Measurements from ENCODE around the gene GATAD2B.
A peak's percentile ranks its signal among the peaks of the same experiment; 100 is the strongest.

Gene GATAD2B

DNA sequence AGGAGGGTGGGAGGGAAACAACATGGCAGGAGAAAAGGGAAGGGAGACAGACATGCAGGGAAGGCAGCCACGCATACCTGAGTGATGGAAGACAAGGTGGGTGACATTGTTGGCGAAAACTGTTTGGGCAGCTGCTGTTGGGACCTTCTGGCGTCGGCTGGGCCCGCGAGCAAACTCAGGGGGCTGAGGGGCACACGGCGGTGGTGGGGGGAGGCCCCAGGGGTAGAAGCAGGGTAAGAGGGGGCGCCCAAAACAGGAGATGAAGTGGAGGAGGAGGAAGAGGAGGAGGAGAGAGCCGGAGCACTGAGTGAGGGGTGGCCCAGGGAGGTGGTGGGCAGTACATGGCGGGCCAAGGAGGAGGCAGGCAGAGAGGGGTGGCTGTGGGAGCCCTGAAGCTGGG lies 28.4 kb upstream of the GATAD2B start:
- no peak for DNase-seq (ENCODE audit: low read depth)

DNA sequence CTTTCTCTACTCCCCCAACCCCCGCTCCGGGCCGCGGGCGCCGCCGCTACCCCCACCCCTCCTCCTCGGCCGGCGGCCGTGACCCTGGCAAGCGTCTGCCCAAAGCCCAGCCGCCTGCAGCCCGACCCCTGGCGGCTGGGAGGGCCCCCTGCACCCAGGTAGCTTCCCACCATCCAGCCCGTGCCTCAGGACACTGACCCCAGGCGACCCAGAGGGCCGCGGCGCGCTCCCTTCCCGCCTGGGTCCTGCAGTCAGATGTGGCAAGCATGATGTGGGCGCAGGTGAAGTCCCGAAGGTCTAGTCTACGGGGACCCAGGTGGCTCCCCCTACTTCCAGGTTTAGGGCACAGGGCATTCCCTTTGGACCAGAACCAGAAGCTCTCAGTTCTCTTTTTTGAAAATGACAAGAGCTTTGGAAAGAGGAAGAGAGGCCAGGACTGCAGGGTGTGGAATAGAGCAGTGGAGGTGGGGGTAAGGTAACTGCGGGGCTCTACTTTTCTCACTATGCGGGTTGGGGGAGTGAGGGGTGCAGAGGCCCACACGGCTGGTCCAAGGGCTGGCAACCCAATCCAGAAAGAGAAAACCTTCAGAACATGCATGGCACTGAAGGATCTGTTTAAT lies 24.0 kb upstream of the GATAD2B start, which contains the start of gene DENND4B:
TSS of gene DENND4B (minus strand) at position 97 of the 620 bp plus-strand sequence. CDS start 2,344 bp downstream, outside the sequence.
- peak; percentile 74 for DNase-seq (ENCODE audit: low read depth)

DNA sequence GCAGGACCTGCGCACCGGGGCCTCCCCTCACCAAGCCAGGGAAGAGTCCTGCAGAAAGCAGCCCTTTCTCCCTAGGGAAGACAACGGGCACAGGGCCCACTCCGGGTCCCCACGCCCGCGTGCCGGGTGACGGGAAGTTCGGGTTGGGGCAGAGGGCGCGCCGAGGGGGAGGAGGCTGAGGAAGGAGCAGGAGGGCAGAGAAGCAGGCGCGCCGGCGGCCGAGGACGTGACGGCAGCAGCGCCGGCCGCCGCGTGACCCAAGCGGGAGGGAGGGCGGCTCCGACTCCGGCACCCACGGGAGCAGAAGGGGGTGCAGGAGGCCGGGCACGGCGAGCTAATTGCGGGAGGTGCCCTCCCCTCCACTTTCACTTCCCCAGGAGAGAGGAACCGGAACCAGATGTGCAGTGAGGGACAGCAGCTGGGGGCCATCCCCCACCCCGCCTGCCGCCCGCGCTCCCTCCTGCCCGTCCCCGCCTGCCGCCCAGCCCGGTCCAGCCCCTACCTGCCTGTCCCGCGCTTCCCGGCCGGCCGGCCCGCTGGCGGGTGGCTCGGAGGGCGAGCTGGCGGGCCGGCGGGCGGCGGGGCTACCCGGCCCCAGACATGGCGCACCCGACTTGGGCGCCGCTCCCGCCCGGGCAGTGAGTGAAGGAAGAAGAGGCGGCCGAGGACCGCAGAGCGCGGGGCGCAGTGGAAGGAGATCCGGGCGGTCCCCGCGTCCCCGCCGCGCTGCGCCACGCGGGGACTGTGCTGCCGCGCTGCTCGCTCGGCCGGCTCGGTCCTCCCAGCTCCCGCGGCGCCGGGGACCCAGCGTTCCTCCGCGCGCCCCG lies 23.2 kb upstream of the GATAD2B start:
- DNase-seq (ENCODE audit: low read depth), result peak; percentile 84

DNA sequence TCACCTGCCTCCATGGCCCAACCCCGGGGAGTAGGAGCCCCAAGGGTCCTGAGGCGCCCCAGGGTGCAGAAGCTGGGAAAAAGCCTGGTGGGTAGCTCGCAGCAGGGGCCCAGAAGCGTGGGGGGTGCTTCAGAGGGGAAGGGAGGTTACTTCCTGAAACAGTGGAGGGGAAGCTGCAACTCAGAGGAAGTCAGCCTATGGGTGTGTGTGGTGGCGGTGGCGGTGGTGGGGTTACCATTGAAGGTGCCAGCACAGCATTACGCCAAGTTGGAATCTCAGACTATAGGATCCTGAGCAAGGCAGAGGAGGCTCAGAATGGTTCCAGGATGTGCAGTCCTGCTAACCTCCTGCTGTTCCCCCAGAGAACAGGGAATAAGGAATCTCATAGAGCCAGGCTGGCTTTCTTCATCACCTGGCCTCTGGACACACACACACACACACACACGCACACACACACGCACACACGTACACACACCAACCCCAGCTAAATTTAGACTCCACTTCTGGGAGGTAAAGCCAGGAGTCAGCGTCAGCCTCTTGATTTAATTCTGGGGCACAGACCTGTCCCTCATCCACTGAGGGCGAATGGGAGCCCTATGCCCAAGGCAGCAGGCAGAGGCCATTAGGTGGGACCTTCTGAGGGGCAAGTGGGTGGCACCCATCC lies 22.5 kb upstream of the GATAD2B start:
- DNase-seq (ENCODE audit: low read depth), result peak; percentile 53

DNA sequence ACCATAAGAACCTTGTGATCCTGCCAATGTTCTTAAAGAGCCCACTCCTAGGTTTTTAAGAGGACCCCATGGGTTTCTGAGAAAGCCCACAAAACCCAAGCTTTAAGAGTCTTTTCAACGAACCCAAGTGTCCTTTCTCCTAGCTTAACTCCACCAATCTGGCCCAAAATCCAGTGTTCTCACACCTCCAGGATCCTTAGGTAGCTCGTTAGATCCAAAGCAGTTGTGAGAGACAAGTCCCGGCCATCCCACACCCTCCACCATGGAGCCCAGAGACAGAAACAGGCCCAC lies 22.0 kb upstream of the GATAD2B start:
- no peak for DNase-seq (ENCODE audit: low read depth)

DNA sequence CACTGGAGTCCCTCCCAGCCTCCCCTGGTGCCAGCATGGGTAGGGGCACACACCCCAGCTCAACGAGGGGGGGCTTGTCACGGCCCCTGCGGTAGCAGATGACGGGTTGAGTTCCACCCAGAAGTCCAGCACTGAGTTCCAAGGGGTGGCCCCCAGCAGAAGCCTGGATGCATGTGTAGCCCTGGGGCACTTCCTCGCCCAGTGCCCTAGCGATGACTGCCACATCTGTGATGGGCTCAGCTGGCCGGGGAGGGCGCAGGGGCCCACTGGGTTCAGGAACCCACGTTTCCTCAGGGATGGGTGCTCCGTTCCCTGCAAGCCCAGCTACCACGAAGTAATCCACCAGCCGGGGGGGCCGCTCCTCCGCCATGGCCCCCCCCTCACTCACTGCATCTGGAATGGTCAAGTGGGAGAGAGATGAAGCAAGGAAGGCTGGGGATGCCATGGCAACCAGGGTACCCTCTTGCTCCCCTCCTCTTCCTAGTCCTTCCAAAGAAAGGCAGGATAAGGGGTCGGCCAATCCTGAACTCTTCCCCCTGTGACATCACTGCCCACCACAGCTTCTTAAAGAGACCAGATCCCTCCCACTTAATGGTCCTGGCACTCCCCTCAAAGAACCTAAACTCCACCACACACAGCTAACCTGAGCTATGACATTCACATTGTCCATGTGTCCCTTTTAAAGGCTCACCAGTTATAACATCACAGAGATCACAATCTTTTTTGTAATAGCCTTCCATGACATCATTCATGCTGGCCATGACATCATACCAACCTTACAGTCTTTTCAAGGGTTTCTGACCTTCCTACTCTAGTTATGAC lies 21.4 kb upstream of the GATAD2B start:
- no peak for DNase-seq (ENCODE audit: low read depth)

DNA sequence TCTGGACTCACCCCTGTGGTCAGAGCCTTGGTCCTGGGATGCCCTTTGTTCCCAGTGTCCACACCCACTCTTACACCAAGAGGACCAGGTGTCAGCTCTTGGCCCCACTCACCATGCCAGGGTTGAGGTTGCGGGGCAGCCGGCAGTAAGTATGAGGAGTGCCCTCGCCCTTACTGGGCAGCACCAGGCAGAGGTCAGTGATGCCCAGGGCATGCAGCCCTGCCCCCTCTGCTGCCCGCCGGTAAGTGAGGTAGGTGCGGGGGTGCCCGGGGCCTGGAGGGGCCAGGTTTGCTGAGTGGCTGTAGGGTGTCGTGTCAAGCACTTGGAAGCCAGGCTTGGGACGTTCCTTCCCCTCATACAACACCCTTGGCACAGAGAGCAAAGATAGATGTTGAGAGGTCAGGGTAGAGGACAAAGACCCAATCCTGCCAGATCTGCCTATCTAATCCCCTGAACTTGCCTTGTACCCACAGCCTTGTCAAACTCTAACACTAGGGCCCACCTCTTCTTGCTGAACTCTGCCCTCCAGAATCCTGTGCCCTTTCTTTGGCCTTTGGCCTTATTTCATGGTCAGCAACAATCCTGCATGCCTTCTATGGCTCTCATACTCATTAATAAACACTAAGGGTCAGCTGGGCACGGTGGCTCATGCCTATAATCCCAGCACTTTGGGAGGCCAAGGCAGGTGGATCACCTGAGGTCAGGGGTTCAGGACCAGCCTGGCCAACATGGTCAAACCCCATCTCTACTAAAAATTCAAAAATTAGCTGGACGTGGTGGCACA lies 20.2 kb upstream of the GATAD2B start:
- DNase-seq (ENCODE audit: low read depth), result no peak

DNA sequence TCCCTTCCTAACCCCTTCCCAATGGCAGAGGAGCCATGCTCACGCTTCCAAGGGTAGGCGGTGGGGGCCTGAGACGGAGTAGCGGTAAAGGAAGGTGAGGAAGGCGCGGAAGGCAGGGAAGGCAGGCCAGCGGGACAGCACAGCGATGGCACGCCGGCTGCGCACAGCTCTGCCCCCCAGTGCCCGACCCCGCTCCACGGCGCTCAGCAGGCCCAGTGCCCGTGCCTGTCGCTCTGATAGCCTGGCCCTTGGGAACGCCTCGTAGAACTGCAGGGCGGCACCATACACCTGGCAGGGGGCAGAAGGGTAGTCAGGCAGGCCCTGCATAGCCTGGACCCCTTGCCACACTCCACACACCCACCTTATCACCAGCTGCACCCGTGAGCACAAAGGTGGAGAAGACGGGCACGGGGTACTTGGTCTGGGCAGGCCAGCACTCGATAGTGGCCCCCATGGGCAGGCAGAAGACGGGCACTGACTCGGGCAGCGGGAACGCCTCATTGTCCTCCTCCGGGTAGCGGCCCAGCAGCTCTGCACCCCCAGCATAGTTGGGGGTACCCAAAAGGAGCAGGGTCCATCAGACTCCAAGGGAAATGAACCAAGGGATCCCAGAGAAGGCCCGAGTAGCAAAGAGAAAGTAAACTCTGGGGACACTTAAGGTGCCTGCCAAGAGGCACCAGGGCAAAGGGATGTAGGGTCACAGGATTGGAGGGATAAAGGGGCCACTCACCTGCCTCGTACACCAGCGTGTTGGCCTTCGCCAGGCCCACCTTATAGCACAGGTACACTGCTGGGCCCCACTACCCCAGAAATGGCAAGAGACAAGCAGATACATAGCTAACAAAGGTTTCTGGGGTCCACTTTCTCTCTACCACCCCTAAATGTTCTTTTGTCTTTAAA lies 19.3 kb upstream of the GATAD2B start:
- no peak for DNase-seq (ENCODE audit: low read depth)

DNA sequence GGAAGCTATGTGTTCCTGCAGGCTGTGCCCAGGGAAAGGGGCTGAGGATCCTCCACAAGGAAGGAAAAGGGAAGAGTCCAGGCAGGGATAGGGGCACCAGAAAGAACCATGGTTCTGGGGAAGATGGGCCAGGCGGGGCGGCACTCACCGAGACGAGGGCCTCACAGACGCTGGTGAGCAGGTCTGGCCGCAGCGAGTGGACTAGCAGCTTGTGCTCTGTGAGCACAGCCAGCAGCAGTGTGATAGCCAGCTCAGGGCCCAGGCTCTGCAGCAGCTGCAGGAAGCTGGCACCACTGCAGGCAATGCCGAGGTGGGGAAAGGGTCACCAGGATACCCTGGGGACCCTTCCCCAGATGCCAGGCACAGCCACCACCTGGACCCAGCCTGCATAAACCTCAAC lies 18.0 kb upstream of the GATAD2B start:
- DNase-seq (ENCODE audit: low read depth), result no peak

DNA sequence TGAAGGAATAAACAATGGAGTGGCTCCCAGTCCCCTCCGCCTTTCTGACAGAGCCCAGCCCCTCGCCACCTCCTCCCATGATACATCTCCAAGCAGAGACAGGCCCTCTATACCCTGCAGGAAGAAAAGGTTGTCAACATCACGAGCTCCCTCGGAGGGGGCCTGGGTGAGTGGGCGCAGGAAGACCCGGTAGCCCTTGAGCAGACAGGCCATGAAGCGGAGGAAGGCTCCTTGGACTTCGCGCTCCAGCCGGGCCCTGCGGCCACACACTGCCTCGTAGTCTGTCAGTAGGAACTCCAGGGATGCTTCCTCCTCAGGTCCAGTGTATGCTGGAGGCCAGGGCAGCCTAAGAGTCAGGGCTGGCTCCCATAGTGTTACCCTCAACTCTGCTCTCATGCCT lies 16.7 kb upstream of the GATAD2B start:
- no peak for DNase-seq (ENCODE audit: low read depth)

DNA sequence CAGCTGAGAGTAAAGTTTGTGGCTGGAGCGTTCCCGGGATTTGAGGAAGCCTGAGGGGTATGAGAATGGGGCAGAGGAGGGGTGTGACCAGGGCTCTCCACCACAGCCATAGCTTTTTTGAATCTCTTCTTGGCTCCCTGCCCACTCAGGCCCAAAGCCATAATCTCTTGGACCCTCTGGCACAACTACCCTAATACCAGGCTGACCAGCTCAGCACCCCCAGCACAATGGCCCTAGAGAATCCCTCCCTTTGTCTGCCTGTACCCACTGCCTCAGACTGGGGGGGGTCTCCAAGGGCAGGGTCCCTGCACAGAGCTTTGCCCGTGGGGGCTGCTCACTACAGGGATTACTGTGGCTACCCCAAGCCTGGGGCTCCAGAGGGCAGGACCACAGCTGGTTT lies 16.2 kb upstream of the GATAD2B start:
- DNase-seq (ENCODE audit: low read depth), result no peak

DNA sequence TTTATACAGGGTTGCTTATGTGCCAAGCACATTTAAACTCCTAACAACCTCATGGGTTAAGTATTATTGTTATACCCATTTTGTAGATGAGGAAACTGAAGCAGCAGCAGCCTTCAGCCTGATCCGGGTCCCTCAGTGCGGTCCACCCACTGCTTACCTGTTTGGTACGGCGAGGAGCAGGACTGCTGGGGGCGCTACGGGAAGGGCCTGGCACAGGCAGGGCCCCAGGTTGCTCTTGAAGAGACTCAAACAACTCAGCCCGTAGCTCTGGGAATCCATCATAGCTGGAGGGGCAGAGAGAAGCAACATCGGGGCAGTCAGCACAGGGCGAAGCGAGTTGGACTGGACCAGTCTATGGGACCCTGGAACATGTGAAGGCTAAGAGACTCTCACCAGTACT lies 14.6 kb upstream of the GATAD2B start:
- no peak for DNase-seq (ENCODE audit: low read depth)

DNA sequence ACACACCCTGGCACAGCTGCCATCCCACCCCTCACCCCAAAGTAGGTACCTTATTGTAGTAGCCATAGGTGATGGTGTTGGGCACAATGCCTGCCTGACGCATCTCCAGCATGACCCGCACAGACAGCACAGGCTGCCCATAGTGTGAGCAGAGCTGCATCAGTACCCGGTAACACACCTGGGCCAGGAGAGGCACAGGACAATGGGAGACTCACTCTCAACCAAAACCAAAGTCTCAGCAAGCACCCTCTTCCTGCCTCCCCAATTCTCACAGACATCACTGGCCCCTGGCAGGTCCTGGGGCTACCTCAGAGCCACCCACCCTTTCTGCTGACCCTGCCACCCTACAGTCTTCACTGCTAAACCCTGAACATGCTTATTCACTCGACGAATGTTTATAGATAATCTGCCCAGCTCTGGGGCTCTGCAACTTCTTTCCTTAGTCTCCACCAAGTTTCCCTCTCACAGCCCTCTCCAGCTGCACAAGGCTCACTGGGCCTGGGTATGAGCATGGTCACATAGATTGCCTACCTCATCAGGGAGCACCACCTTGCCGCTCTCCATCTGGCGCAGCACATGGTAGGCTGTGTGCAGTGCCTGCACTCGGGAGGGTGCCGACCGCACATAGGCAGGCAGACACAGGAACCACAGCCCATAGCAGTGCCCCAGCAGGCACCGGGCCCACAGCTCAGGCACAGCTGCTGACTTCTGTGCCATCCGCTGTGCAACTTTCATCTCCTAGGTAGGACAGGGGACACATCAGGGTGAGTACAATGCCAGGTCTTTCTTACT lies 13.4 kb upstream of the GATAD2B start:
- DNase-seq (ENCODE audit: low read depth), result no peak

DNA sequence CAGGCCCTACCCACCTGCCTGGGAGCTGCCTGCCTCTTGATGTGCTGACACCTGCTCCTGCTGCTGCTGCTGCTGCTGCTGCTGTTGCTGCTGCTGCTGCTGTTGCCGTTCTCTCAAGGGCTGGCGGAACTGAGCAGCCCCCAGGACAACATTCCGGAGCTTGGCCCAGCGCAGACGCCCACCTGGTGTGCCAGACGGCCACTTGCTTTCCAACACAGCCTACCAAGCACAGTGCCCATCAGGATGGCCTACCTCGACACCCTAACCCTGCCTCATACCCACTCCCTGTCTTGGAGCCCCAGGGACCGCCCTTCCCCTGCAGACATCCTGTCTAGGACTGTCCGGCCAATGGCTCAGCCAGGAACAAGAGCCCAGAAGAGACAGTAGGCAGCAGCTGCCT lies 12.0 kb upstream of the GATAD2B start:
- DNase-seq (ENCODE audit: low read depth), result no peak

DNA sequence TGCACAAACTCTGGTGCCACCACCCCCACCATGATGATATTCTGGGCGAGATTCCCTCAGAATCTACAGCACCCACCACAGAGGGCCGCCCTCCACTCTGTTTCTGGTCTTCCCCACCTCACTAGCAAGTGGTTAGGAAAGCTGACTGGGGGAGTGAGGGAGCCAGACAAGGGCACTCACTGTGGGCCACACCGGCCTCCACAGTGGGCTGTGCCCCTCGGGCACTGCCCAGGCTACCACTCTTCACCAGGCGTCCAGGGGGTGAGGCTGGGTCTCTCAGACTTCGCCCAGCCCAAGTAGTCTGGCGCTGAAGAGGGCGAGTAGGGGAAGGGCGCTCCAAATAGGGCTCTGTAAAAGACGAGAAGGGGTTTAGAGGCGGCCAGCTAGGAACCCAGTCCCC lies 11.2 kb upstream of the GATAD2B start:
- DNase-seq (ENCODE audit: low read depth), result no peak

DNA sequence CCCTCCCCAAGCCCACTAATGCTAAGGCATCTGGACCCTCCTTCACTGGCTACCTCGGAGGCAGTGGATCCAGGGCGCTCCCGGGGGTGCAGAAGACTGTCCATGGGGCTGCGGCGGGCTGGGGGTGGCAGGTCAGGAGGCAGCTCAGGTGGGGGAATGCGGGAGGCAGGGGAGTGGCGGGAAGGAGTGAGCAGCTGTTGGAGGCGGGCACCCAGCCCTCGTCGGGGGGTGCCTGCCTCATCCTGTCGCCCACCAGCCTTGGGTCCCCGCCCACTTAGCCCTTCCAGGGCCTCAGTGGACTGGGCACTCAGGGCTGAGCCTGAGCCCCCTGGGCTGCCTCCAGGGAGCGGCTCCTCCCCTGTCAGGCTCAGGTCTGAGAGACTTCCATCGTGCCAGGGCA lies 10.7 kb upstream of the GATAD2B start:
- no peak for DNase-seq (ENCODE audit: low read depth)

DNA sequence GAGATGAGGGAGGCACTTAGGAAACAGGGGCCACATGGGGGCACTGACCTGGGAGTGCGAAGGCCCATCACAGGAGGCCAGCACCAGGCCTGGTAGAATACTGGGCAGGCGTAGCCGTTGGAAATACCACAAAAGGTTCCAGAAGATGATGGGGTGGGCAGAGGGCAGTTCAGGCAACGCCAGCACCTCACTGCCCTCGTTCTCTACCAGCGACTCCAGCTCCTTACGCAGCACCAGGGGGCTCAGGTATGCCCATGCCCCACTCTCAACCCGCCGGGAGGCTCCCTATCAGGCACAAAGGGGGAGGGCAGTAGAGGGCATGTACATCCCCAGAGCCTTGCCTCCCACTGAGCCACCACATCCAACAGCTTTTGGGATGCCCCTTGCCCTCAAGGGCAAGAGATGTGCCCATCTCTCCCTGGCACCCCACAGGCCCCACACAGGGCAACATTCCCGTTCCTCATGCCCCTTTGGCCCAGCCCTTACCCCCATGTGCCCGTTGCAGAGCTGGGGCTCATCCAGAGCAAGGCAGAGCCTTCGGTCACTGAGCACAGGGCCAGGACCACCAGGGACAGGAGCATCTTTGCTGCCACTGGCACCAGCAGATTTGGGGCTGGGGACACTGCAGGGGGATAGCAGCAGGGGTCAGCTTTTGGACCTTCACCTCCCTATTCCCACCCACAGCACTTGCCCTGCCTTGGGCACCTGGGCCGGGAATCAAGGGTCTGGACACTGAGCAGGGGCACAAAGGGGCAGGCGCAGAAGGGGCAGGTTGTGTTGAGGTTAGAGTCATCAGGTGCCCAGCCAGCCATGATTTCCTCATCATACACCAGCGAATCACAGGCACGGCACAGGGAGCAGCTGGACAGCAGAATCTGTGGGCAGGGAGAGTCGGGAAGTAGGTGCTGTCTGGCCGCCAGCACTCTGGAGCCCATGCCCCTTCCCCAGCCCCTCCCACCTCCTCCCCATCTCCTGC lies 9.7 kb upstream of the GATAD2B start:
- no peak for DNase-seq (ENCODE audit: low read depth)

Measured in fibroblast of gingiva (primary cell).